HFF-Myc (cell line): ENCODE measurements around the gene HADH.
A peak's percentile ranks its signal among the peaks of the same experiment; 100 is the strongest.

Experiments used
- DNase-seq: peaks from one replicate; pipeline ENCODE4 v3.0.0-alpha.2; 2011; ENCODE audit warnings: low read depth; ENCODE audit errors: extremely low read depth
- H3K4me3 ChIP-seq: replicated peaks from 2 replicates; pipeline ENCODE4 v1.5.1; 2011; ENCODE audit warnings: low read depth, mild to moderate bottlenecking, control low read depth, low read length
- TF ChIP-seq, protein P1 (sequence below): IDR thresholded peaks from 2 replicates; pipeline ENCODE4 v1.5.1; 2012; ENCODE audit warnings: mild to moderate bottlenecking, low read depth, low read length, control low read depth; ENCODE audit errors: missing control alignments

The HADH gene

DNA sequence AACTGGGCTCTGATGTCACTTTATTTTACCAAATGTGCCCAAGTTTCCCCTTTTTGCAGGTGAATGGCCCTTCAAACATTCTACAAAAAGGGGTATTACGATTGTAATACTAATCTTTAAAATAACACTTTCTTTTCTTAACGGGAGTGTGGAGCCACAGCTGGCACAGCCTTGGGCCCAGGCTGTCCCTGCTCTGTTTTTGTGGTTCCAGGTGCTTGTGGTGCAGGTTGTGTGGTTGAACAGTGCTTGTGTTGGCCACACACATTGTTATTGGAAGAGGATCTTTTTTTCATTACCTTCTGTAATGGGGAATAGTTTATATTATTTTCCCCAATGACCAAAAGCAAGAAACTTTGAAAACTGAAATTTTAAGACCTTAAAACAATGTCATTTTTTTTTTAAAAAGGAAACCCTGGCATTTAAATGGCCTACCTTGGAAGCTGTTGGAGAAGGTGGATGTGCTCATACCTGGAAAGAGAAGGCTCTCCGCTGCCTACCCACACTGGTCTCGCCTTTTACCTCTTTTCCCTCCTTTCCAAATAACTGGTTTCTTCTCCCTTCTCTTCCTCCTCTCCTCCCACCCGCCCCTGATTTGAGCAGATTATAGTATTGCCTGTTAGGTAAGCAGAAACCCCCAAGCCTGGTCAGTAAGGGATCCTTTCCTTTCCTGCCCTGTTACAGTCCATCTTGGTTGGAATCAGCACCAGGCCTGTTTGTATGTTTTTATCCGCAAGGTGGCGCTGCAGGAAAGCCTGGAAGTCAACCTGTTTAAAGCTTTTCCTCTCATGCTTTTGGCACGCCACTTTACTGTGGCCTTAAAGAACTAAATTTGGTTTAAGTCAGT, 28.6 kb downstream of the HADH start:
- TF ChIP-seq, protein P1, sequence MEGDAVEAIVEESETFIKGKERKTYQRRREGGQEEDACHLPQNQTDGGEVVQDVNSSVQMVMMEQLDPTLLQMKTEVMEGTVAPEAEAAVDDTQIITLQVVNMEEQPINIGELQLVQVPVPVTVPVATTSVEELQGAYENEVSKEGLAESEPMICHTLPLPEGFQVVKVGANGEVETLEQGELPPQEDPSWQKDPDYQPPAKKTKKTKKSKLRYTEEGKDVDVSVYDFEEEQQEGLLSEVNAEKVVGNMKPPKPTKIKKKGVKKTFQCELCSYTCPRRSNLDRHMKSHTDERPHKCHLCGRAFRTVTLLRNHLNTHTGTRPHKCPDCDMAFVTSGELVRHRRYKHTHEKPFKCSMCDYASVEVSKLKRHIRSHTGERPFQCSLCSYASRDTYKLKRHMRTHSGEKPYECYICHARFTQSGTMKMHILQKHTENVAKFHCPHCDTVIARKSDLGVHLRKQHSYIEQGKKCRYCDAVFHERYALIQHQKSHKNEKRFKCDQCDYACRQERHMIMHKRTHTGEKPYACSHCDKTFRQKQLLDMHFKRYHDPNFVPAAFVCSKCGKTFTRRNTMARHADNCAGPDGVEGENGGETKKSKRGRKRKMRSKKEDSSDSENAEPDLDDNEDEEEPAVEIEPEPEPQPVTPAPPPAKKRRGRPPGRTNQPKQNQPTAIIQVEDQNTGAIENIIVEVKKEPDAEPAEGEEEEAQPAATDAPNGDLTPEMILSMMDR, result peak; percentile 88
- H3K4me3 ChIP-seq, result no peak overlapping the region
- DNase-seq, result peak; percentile 66

DNA sequence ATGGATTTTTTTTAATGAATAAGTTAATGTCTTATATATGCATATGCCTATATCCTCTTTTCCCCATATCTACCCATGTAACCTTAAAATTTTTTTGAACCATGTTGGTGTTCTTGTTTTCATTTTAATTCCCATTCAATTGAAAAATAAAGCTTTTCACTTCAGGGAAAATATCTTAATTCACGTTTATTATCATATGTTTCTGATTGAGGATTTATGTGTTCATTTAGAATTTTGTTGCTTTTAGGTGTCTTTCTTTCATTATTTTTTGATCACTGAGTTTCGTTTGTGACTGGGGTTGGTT, 29.1 kb downstream of the HADH start:
- no peak for DNase-seq
- no peak overlapping the region for H3K4me3 ChIP-seq
- TF ChIP-seq, protein P1, result no peak

DNA sequence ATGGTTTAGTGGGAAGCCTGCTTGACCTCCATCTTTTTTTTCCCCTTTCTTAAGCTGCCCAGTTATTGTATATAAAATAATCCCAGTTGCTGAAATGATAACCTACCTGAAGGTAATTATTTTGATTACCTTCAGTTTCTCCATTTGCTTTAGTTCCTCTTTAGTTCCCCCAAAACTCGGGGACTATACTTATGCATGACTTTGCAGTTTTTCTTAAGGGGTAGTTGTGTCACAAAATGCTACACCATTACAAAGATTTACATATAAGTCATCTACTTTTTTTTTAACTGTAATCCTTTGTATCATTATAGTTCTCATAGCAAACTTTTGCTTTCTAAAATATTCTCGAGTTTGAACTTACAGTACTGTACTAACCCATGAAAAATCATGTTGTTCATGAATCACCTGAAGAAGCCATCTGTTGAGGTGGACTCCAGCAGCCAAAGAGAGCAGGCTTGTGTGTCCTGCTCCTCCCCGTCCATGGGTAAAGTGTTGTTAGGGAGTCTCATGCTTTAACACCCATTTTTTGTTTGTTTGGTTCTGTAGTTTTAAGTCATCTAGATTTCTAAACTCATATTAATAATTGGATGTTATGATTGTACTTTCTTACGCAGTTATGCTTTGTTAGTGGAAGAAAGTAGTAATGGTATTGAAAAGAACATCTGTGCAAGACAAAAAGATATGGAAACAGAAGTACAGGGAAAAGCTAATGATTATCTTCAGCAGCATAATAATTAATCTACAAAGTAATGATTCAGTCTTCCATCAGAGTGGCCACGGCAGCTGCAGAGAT, 34.6 kb downstream of the HADH start:
- H3K4me3 ChIP-seq, result no peak overlapping the region
- DNase-seq, result no peak
- TF ChIP-seq, protein P1, result no peak

DNA sequence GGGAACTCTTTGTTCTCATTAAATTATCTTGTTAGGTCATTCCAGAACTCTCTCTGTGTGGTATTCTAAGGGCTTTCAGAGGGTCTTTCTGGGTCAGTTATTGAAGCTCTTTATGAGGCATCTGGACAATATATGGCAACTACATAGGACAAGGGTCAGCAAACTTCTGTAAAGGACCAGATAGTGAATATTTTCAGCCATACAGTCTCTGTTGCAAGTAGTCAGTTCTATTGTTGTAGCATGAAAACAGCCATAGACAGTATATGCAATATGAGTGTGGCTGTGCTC, 35.1 kb downstream of the HADH start:
- TF ChIP-seq, protein P1, result no peak
- DNase-seq, result no peak
- no peak overlapping the region for H3K4me3 ChIP-seq

DNA sequence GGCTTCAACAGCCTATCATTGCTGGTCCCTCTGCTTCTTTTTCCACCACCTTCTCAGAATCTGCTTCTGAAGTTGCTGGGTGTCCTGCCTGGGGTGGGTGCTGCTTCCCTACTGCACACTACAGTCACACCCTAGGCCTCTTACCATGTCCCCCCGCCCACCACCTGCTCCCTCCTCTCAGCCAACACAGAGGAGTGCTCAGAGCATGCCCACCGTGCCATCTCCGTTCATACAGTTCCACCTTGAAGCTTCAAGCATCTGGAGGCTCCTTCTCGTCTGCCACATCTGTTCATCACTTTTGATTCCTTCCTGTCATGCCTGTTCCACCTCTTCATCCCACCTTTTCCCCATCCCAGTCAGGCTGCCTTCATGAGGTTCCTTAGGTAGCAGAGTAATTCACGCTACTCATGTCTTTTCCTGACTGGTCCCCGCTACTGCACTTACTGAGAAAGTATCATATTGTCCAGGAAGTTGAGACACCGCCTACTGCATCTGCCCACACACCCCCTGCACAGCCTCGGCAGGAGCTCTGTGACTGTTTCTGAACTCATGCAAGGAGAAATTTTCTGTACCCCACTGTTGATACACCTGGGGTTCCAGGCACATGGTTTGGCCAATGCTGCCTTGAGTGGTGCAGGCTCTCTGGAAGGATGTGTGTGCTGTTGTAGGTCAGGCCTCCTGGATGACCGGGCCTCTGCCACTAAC, 39.5 kb downstream of the HADH start:
- H3K4me3 ChIP-seq, result no peak overlapping the region
- TF ChIP-seq, protein P1, result no peak
- no peak for DNase-seq

DNA sequence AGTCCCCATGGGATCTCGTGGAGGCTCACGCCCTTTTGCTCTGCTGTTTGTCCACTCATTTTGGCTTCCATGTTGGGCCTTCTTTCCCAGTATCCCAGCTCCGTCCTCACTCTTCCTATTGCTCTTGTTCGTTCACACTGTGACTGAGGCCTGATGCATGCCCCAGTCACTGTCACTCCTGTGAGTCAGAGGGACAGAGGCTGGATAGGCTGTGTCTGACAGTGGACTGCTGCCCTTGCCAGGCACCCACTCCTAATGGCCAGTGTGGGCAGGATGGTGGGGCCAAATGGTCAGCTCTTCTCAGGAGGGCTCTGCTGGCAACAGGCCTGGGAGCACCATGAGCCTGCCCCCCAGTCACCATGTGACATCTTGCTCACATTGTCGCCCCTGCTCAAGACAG, 40.0 kb downstream of the HADH start:
- no peak for DNase-seq
- H3K4me3 ChIP-seq, result no peak overlapping the region
- TF ChIP-seq, protein P1, result no peak
